Right renal cortex interstitium (tissue), 3 donors: ENCODE measurements around the gene ULK1. TPM values are rescaled to one million over a fixed set of nuclear protein-coding genes. Genes with fewer than 3 reads are reported as not detected.
"Not testable (repeated sequence)": the region's sequence is repeated elsewhere in the genome, so short reads cannot be mapped to it uniquely, and the experiment has no call there.

ENCODE experiments used
- DNase-seq, 3 donors: peaks; one replicate each; pipeline ENCODE4 v3.0.0-alpha.2; 2013; ENCODE audit warnings: low read depth in 3 of 3, low spot score in 2 of 3
- polyA plus RNA-seq, 3 donors: library from polyadenylated mRNA; unstranded; fragments of 120-200 nt; gene quantifications; one replicate each; pipeline ENCODE4 v1.2.1, GENCODE V29; 2013; ENCODE audit not compliant: insufficient read length in 3 of 3

The ULK1 gene
- polyA plus RNA-seq, 3 donors = 18.4 to 20.5 (median 19.8) TPM

- not testable (repeated sequence) for DNase-seq
These were observed 66.3 kb downstream of the ULK1 start for GRCh38 chr12:131960590-131961325.

- DNase-seq = not testable (repeated sequence)
These were observed 66.9 kb downstream of the ULK1 start for GRCh38 chr12:131961328-131961727.

- DNase-seq = no peak
These were observed 67.6 kb downstream of the ULK1 start for GRCh38 chr12:131962069-131962468.

GRCh38 chr12:131963381-131963780, 69.0 kb downstream of the ULK1 start:
- DNase-seq = no peak

- DNase-seq = no peak
These were observed 70.7 kb downstream of the ULK1 start for GRCh38 chr12:131965073-131965472.

- no peak for DNase-seq
These were observed 76.8 kb downstream of the ULK1 start for GRCh38 chr12:131971226-131971625.

Other genes starting within 250 kb of the ULK1 start
- 10 to 100 TPM; 38.9 to 42.7 (median 39.5) TPM for gene SFSWAP, start 183.5 kb upstream of the ULK1 start, polyA plus RNA-seq
- under 1 TPM; 0.53 to 0.75 (median 0.72) TPM for gene MMP17, start 66.2 kb upstream of the ULK1 start, polyA plus RNA-seq
- 10 to 100 TPM; 10.5 to 12.8 (median 12.2) TPM for gene PUS1, start 34.7 kb downstream of the ULK1 start, polyA plus RNA-seq
- gene EP400, start 55.3 kb downstream of the ULK1 start, polyA plus RNA-seq = 10 to 100 TPM; 29.2 to 31.6 (median 30.8) TPM
- 10 to 100 TPM; 10.9 to 12.8 (median 11.7) TPM for gene DDX51, start 249.7 kb downstream of the ULK1 start, polyA plus RNA-seq
- 10 to 100 TPM; 10.9 to 12.4 (median 11.3) TPM for gene NOC4L, start 249.8 kb downstream of the ULK1 start, polyA plus RNA-seq